ENCODE data around the gene ACTA1. TPM values are rescaled to one million over a fixed set of nuclear protein-coding genes. Genes with fewer than 3 reads are reported as not detected.

Gene ACTA1
- total RNA-seq, 1 donor from 2014 or later = 1.0 TPM

- H3K27me3 ChIP-seq (ENCODE audit: control insufficient read depth, insufficient read depth, low read length) = no peaks in the 10 kb centered on the region
- TF ChIP-seq, protein P1, sequence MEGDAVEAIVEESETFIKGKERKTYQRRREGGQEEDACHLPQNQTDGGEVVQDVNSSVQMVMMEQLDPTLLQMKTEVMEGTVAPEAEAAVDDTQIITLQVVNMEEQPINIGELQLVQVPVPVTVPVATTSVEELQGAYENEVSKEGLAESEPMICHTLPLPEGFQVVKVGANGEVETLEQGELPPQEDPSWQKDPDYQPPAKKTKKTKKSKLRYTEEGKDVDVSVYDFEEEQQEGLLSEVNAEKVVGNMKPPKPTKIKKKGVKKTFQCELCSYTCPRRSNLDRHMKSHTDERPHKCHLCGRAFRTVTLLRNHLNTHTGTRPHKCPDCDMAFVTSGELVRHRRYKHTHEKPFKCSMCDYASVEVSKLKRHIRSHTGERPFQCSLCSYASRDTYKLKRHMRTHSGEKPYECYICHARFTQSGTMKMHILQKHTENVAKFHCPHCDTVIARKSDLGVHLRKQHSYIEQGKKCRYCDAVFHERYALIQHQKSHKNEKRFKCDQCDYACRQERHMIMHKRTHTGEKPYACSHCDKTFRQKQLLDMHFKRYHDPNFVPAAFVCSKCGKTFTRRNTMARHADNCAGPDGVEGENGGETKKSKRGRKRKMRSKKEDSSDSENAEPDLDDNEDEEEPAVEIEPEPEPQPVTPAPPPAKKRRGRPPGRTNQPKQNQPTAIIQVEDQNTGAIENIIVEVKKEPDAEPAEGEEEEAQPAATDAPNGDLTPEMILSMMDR (IDR thresholded peaks at IDR 0.05; ENCODE audit: insufficient read depth, low read length, poor library complexity, severe bottlenecking) = no peak
- DNase-seq (ENCODE audit: low read depth) = no peak
- no peak overlapping the region for H3K4me3 ChIP-seq (ENCODE audit: low read depth, low read length)
- H3K36me3 ChIP-seq (ENCODE audit: control insufficient read depth, insufficient read depth, low read length) = peaks cover 1% of the 10 kb centered on the region
Observed at GRCh38 chr1:229474509-229474908, 40.6 kb upstream of the ACTA1 start.

- H3K36me3 ChIP-seq (ENCODE audit: control insufficient read depth, insufficient read depth, low read length) = peaks cover 1% of the 10 kb centered on the region
- no peak for DNase-seq (ENCODE audit: low read depth)
Observed at GRCh38 chr1:229471175-229471574, 37.3 kb upstream of the ACTA1 start.

DNA sequence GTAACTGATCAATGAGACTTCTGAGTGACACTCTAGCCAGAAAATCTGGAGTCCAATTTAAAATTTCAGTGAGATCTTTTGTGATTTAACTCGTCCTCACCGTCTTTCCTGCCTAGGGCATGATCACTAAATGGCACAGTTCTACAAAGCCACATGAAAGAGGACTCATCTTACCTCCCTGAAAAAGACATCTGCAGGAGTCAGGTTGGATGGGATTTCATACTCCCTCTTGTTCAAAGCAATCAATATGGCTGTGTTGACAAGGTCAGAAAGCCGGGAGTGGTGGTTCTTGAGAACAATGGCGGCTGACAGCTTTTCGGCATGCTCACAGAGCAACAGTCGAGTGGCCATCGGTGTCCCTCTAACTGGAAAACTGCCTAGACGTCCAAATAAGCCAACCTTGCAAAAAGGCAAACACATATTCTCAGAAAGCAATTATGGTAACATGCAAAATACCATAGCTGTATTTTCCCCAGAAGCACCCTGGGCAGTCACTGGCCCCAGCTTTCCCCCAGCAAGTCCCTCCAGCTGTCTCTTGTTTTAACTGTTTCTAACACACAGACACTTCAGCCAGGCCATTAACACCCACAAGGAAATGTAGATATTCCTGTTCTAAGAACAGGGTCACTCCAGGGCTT lies 36.6 kb upstream of the ACTA1 start:
- no peaks in the 10 kb centered on the region for H3K27me3 ChIP-seq (ENCODE audit: control insufficient read depth, insufficient read depth, low read length)
- peaks cover 1% of the 10 kb centered on the region for H3K36me3 ChIP-seq (ENCODE audit: control insufficient read depth, insufficient read depth, low read length)
- H3K4me3 ChIP-seq (ENCODE audit: low read depth, low read length) = no peak overlapping the region
- DNase-seq (ENCODE audit: low read depth) = no peak
- TF ChIP-seq, protein P1 (IDR thresholded peaks at IDR 0.05; ENCODE audit: insufficient read depth, low read length, poor library complexity, severe bottlenecking) = no peak

More at GRCh38 chr1:229471175-229471574, 37.3 kb upstream of the ACTA1 start:
- no peaks in the 10 kb centered on the region for H3K27me3 ChIP-seq (ENCODE audit: control insufficient read depth, insufficient read depth, low read length)
- TF ChIP-seq, protein P1 (IDR thresholded peaks at IDR 0.05; ENCODE audit: insufficient read depth, low read length, poor library complexity, severe bottlenecking) = no peak
- H3K4me3 ChIP-seq (ENCODE audit: low read depth, low read length) = no peak overlapping the region

DNA sequence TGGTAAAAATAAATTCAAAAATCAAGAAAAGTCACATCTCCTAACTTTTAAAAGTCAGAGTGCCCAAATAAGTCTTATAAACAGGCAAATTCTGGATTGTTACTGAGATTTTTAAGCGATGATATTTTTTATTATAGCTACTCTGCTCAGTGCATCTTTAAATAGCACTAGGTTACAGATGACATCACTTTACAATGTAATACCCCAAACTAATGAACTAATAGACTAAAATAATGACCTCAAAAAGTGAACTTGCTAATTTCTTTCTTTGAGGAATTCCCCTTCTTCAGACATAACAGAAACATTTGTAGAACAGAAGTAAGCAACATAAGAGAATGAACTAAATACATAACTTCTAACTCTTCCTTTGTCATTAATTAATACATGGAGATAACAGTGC lies 33.0 kb upstream of the ACTA1 start:
- Histone ChIP-seq H3K36me3 (ENCODE audit: control insufficient read depth, insufficient read depth, low read length) (no peaks in the 10 kb centered on the region), H3K4me3 (ENCODE audit: low read depth, low read length) (no peak overlapping the region), H3K27me3 (ENCODE audit: control insufficient read depth, insufficient read depth, low read length) (no peaks in the 10 kb centered on the region)
- TF ChIP-seq, protein P1 (IDR thresholded peaks at IDR 0.05; ENCODE audit: insufficient read depth, low read length, poor library complexity, severe bottlenecking) = no peak
- no peak for DNase-seq (ENCODE audit: low read depth)

DNA sequence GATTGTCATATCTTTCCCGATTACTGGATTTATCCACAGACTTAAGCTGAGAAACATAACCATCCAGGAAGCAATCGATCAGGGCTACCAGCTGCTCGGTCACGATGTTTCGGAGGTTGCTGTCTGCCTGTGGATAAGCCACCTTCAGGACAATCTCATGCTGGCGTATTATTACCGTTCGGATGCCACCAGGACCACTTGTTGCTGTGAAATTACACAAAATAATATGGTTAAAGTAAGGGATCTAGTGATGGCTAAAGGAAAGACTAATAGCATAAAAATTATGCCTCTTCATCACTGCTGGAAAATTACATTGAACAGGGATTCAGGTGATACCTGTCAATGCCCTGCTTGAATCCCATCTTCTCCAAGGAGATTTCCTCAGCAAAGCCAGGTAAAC lies 30.8 kb upstream of the ACTA1 start:
- Histone ChIP-seq H3K27me3 (ENCODE audit: control insufficient read depth, insufficient read depth, low read length) (no peaks in the 10 kb centered on the region), H3K36me3 (ENCODE audit: control insufficient read depth, insufficient read depth, low read length) (no peaks in the 10 kb centered on the region), H3K4me3 (ENCODE audit: low read depth, low read length) (no peak overlapping the region)
- TF ChIP-seq, protein P1 (IDR thresholded peaks at IDR 0.05; ENCODE audit: insufficient read depth, low read length, poor library complexity, severe bottlenecking) = no peak
- DNase-seq (ENCODE audit: low read depth) = no peak
